HepG2 (cell line): ENCODE measurements around the gene TCF25. TPM values are rescaled to one million over a fixed set of nuclear protein-coding genes. Genes with fewer than 3 reads are reported as not detected.

Source experiments
- ARID2 ChIP-seq: sonication (generic); formaldehyde crosslinking; IDR thresholded peaks from 2 replicates; pipeline ENCODE4 v1.8.1; 2022; ENCODE audit warnings: mild to moderate bottlenecking, missing genetic modification reagents, borderline replicate concordance
- HINFP ChIP-seq: sonication (generic); formaldehyde crosslinking; IDR thresholded peaks from 2 replicates; pipeline ENCODE4 v1.4.0; 2020; ENCODE audit warnings: low read depth, mild to moderate bottlenecking, missing genetic modification reagents
- KIAA2018 ChIP-seq: sonication (generic); formaldehyde crosslinking; IDR thresholded peaks from 2 replicates; pipeline ENCODE4 v1.5.0; 2020; ENCODE audit warnings: mild to moderate bottlenecking, missing genetic modification reagents, borderline replicate concordance
- NFE2L1 ChIP-seq: sonication (generic); formaldehyde crosslinking; IDR thresholded peaks from 2 replicates; pipeline ENCODE4 v1.4.0; 2020; ENCODE audit warnings: missing genetic modification reagents, mild to moderate bottlenecking, borderline replicate concordance
- REST ChIP-seq, 2 experiments: IDR thresholded peaks; 2 replicates each; pipeline ENCODE4 v1.6.1; 2011 to 2012; ENCODE audit warnings: low read length in 2 of 2, borderline replicate concordance in 1 of 2, low read depth in 1 of 2, mild to moderate bottlenecking in 1 of 2, moderate library complexity in 1 of 2
- ZBTB37 ChIP-seq: sonication (generic); formaldehyde crosslinking; IDR thresholded peaks from 2 replicates; pipeline ENCODE4 v1.4.0; 2020; ENCODE audit warnings: mild to moderate bottlenecking, missing genetic modification reagents
- ZBTB7B ChIP-seq: sonication (generic); formaldehyde crosslinking; IDR thresholded peaks from 2 replicates; pipeline ENCODE4 v1.4.0; 2020; ENCODE audit warnings: missing genetic modification reagents
- ZNF275 ChIP-seq: sonication (generic); formaldehyde crosslinking; IDR thresholded peaks from 2 replicates; pipeline ENCODE4 v1.8.0; 2022; ENCODE audit warnings: missing genetic modification reagents, mild to moderate bottlenecking, inconsistent platforms, borderline replicate concordance
- ZNF441 ChIP-seq: sonication (generic); formaldehyde crosslinking; IDR thresholded peaks from 2 replicates; pipeline ENCODE4 v1.7.0; 2021; ENCODE audit warnings: missing genetic modification reagents, borderline replicate concordance
- polyA plus RNA-seq, 8 experiments: library from polyadenylated mRNA; depleted of rRNA in 3 of 8; stranded (reverse) in 7 of 8; unstranded in 1 of 8; fragments of >200 nt; fragmentation: Illumina TruSeq in 4 of 8; extraction: Trizol in 4 of 8; gene quantifications; 2 replicates each; pipeline versions ENCODE4 v1.2.1 to v1.2.3, GENCODE V29; 2011 to 2016; ENCODE audit warnings: low read depth in 4 of 8, missing spikeins in 1 of 8, mixed read lengths in 1 of 8; ENCODE audit not compliant: insufficient read depth in 1 of 8
- total RNA-seq, 5 experiments: library from RNA; depleted of rRNA; stranded (reverse); fragments of >200 nt; fragmentation: Illumina TruSeq; extraction: Trizol; gene quantifications; 2 replicates each; pipeline ENCODE4 v1.2.3, GENCODE V29; 2016; ENCODE audit warnings: low read depth in 1 of 5

The TCF25 gene
- total and polyA plus RNA-seq, 2 of the 13 experiments (the other 11 are each of a cell fraction or from before 2014, with no cell fraction given): 138 to 206 TPM

GRCh38 chr16:89921702-89922476 is 48.5 kb downstream of the TCF25 start (continued):
- TF ChIP-seq KIAA2018: no peak
- no peak for TF ChIP-seq ZBTB37
- TF ChIP-seq NFE2L1 (CRISPR knock-in tag): peak; percentile 76; the same call in 1 of the 2 replicates
- TF ChIP-seq ZNF275 (CRISPR knock-in tag): no peak; the same call in 1 of the 2 replicates
- peak; percentile 56; the same call in 1 of the 2 replicates for TF ChIP-seq ARID2 (CRISPR knock-in tag)
- TF ChIP-seq REST (IDR thresholded peaks at IDR 0.05; ENCODE audit: borderline replicate concordance in 1 of 2, low read depth in 1 of 2, low read length in 2 of 2): no peak
- TF ChIP-seq ZNF441 (CRISPR knock-in tag): peak; percentile 40
- TF ChIP-seq ZBTB7B: peak; percentile 51; the same call in 1 of the 2 replicates
- no peak for TF ChIP-seq HINFP (CRISPR knock-in tag)
